HG03139 (cell line): ENCODE data around the gene MRPL19.

Source experiments
- ATAC-seq: cut with Tn5 transposase; IDR thresholded peaks from one replicate; pipeline ENCODE4 v1.9.1; 2021; ENCODE audit not compliant: unreplicated experiment

Gene MRPL19

GRCh38 chr2:75646583-75647425 is at the start of gene MRPL19:
TSS of gene MRPL19 (plus strand) at chr2:75646783. CDS start at chr2:75646808, 25 bp downstream.
- ATAC-seq = peak; percentile 97

- ATAC-seq = no peak
These were observed 49.8 kb upstream of the MRPL19 start for GRCh38 chr2:75596784-75597183.

- no peak for ATAC-seq
These were observed 48.6 kb upstream of the MRPL19 start for GRCh38 chr2:75597949-75598348.

GRCh38 chr2:75598589-75599155 is 47.9 kb upstream of the MRPL19 start:
- no peak for ATAC-seq

- no peak for ATAC-seq
These were observed 46.0 kb upstream of the MRPL19 start for GRCh38 chr2:75600461-75601011.

GRCh38 chr2:75602724-75603342 is 43.8 kb upstream of the MRPL19 start:
- no peak for ATAC-seq

- no peak for ATAC-seq
These were observed 43.1 kb upstream of the MRPL19 start for GRCh38 chr2:75603477-75603876.

- no peak for ATAC-seq
These were observed 42.1 kb upstream of the MRPL19 start for GRCh38 chr2:75604484-75604883.

- no peak for ATAC-seq
These were observed 40.6 kb upstream of the MRPL19 start for GRCh38 chr2:75605770-75606529.

GRCh38 chr2:75606761-75607399 is 39.7 kb upstream of the MRPL19 start:
- no peak for ATAC-seq

- no peak for ATAC-seq
These were observed 39.2 kb upstream of the MRPL19 start for GRCh38 chr2:75607400-75607798.

GRCh38 chr2:75607988-75608683 is 38.4 kb upstream of the MRPL19 start:
- no peak for ATAC-seq

- no peak for ATAC-seq
These were observed 37.8 kb upstream of the MRPL19 start for GRCh38 chr2:75608684-75609333.

GRCh38 chr2:75609334-75609689 is 37.3 kb upstream of the MRPL19 start:
- no peak for ATAC-seq

- no peak for ATAC-seq
These were observed 36.6 kb upstream of the MRPL19 start for GRCh38 chr2:75609937-75610508.

GRCh38 chr2:75610671-75611070 is 35.9 kb upstream of the MRPL19 start:
- ATAC-seq = no peak

- ATAC-seq = no peak
These were observed 34.3 kb upstream of the MRPL19 start for GRCh38 chr2:75612108-75612861.

GRCh38 chr2:75612862-75613243 is 33.7 kb upstream of the MRPL19 start:
- no peak for ATAC-seq
